ENCODE data around the gene CTNNAL1.
"Not testable (repeated sequence)": the region's sequence is repeated elsewhere in the genome, so short reads cannot be mapped to it uniquely, and the experiment has no call there.

The CTNNAL1 gene

DNA sequence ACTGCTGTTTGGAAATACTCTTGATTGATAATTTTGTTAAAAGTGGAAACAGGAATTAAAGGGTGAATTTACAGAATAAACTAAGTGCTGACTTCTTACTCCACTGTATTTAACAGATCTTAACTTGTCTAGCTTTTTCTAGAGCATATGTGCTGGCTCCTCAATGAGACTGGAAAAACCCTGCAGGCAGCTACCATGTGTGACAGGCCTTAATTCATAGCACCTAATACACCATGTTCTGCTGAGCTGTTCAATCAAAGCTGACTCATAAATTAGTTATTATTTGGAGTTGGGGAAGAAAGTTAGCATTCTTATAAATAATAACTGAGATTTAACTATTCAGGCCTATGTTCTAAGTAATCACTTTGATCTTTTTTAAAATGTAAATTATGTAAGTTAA, 29.4 kb downstream of the CTNNAL1 start:
- DNase-seq, result no peak

DNA sequence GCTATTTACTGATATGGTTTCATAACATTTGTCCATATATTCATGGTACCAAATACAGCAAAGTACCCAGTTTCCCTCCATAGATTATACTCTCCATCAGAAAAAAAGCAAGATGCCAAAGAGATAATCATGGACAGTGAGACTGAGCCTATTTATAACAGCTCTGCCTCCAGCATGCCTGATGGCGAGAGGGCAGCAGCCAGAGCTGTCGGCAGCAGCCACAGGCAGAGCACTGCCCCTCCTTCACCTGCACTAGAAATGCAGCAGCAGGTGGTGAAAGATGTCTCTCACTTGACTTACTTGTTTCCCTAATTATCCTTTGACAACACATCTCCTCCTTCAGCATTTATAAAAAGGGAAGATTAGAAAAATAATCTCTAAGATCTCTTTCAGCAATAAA, 32.4 kb downstream of the CTNNAL1 start:
- no peak for DNase-seq

DNA sequence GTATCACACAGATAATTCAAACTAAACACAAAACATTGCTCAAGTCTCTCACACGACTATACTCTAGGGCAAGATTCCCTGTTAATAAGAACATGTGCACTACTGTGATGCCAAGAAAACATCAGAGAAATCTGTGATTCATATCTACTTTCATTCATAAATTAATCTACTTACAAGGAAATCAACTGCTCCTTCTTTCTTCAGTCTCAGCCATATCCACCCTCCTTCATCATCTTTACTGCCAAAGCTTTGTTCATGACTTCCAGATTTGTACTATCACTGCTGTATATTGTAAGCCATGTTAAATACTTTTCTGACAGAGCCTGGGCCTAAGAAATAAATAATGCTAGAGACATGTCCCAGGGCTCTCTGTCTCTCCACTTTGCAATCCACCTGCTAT, 35.1 kb downstream of the CTNNAL1 start:
- DNase-seq, result no peak

DNA sequence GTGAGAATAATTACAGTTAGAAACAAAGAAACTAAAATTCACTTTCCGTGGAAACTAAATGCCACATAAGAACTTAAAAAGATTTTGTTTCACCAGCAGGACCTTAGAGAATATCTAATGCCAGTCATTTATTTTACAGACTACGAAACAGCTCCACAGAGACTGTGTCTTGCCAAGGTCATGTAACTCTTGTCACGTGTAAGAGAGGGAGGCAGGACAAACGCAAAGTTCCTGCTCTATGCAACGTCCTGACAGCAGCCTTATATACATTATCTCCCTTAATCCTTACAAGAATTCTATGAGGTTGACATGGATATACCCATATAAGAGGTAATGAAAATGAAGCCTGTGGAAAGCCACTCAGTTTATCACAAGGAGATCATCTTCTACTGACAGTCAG, 39.4 kb downstream of the CTNNAL1 start:
- DNase-seq, result no peak

DNA sequence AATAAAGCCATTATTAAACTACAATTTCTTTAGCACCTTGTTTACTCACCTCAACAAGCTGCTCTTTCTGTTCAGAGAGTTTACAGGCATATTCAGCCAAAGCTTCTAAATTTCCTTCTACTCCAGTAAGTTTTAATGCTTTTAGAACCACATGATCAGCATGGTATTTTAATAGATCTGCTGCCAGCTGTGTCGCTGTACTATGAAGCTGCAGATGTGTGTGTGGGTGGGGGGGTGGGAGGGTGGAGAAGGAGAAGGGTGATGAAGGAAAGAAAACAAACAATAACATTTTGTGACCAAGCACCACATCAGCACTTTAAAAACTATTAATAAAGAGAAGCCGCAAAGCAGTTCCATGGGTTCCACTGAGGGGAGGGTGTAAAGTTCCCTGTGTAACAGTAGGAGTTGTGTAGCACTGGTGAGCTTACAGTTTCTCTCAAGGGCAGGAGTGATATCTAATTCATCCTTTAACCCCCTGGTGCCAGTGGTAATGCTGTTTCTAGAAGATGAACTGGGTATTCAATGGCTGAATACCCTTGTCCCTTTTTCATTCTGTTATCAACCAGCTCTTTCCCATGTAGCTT, 40.6 kb downstream of the CTNNAL1 start:
- DNase-seq, result no peak

DNA sequence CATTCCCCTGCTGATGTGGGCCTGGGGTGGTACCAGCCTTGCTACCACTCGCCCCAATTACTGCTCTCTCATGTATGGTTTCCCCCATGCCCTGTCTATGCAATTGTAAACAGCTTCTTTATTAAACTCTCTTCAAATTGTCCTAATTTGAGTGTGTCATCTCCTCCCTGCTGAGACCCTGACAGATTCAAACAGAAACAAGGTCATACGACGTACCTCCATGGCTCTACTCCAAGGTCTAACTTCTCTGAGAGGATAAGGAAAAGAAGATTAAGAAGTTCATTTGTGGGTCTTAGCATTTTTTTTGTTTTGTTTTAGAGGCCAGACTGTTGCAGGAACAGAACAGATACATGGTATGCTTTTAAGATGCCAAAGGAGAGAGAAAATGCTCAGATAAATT, 41.1 kb downstream of the CTNNAL1 start:
- no peak for DNase-seq

DNA sequence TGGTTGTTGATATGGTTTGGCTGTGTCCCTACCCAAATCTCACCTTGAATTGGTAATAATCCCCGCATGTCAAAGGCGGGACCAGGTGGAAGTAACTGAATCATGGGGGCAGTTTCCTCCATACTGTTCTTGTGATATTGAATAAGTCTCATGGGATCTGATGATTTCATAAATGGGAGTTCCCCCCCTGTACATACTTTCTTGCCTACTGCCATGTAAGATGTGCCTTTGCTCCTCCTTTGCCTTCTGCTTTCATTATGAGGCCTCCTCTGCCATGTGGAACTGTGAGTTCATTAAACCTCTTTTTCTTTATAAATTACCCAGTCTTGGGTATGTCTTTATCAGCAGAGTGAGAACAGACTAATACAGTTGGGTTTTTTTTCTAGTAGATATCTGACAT, 41.9 kb downstream of the CTNNAL1 start:
- DNase-seq, result not testable (repeated sequence)

DNA sequence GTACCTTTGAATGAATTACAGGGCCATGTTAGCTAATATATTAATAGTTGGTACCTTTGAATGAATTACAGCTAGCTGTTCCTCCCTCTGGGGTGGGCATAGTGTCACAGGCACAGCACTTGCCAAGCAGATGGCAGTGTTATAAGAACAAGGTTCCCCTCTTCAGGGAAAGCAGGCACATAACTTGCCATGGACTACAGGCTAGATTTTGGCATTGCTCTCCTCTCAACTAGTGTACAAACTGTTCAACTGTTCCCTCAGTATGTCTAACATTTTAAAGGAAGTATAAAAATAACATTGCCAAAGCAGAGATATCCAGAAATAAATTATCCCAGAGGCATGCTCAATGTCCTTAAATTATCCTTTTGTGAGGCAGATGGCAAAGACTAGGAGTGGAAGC, 45.4 kb downstream of the CTNNAL1 start:
- no peak for DNase-seq

DNA sequence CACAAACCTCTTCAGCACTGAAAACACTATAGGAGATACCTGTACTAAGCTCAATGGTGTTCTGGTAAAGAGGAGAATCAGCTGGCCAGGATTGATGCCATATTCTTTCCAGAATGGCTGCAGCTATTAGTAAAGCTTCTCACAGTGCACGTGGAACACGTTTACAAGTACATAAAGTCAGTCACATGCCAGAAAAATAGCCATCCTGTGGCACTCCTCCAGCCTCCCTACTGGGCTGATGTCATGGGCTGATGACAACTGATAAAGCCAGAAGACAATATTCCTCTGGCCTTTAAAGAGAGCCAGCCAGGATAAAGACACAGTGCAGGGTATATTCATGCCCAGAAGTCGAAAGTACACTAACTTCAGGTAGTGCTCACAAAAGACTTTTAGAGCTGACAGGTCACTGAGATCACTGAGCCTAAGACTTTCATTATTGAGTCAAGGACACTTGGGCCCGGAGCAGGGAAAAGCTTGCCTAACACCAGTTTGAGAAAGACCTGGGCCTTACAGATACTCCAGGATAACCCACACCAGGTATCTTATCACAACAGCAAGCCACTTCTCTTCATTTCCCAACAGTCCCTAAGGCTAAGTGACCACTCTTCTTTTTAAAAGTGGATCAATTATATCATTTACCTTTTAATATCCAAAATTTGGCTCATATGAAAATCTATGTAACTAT, 49.7 kb downstream of the CTNNAL1 start:
- DNase-seq, result no peak

DNA sequence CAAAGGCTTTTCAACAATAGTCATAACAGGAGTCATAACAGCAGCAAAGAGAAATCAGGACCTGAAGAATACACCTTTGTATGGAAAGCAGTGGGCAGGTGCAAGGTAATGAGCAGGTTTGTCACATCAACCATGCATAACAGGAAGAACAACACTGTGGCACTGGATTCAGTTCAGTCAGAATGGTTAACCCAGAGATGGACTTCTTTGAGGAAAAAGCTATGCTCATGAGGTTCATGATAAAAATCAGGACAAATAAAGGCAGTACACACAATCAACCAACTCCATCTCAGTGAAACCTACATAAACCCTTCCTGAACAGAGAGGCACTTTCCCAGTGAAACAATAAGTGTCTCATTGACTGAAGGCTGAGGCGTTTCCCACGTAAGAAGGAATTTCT, 52.1 kb downstream of the CTNNAL1 start:
- DNase-seq, result no peak

DNA sequence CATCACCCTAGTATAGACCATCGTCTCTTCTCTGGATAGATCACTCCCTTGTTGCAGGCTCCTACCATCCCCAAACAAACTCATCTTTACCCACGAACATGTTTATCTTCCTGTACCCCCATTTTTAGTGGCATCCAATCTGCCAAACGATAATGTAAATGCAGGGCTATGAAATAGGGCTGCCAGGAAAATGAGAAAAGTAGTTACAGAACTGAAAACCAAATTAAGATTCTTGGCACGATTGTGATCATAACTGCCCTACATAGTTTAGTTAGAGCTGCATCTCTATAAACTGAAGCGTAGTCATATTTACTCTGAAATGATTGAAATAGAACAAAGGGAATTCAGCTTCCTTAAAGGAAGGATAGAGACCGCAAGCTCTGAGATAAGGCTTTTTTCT, 53.0 kb downstream of the CTNNAL1 start:
- DNase-seq, result no peak

DNA sequence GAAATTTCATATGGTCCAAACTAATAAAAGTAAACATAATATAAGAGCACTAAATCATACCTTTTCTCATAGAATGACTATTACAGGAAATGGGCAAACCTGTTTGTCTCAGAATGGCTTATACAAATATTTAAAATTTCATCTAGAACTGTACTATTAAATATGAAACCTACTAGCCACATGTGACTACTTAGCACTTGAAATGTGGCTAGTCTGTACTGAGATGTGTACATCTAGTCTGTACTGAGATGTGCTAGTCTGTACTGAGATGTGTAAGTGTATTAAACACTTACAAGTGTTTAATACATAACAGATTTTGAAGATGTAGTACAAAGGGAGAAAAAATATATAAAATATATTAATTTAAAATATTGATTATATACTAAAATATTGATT, 56.7 kb downstream of the CTNNAL1 start:
- no peak for DNase-seq

DNA sequence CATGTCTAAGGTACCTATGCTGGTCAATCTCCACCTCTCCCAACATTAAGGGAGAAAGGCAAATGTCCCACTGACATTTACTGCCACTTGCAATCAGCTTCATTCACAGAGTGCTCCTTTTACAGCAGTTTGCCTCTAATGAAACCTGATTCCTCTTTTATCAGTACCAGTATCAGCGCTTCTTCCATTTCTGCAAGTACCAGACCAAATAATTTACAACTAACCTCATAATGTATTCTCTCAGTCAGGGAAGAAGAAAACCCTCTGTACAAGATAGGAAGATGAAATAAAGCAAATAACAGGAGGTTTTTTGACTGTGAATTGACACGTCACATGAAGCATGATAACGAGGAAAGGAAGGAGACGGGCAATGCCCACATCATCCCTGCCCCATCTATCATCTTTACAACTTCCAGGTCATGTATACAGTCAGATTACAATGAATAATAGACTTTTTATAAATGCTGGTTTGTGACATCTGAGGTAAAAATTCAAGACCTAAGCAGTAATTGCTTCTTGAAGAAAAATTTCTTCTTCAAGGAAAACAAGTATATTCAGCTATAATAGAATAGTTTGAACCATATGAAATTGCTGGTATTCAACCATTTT, 57.2 kb downstream of the CTNNAL1 start:
- DNase-seq, result no peak

DNA sequence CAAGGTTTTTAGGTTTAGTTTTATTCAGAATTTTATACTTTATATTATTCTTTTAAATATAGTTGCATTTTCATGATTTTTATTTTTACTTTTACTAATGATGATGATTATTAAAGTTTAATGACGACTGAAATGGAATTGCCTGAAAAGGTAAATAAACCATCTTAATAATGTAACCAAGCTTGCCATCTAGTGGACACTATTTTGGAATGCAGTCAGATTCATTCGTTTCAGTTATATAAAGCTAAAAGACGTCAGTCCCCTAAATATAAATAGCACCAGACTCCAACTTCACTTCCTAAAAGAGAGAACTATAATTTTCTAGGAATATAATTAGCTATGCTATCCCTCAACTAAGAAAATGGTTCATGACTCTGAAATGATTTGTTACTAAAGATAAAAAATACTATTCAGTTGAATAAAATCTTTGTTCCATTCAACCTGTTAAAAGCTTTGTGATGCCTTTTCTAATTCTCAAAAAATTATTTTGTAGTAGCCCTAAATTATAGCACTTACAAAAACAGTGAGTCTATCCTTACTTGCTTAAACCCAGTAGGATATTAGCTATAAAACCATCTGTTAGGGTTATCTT, 59.2 kb downstream of the CTNNAL1 start:
- DNase-seq, result no peak

DNA sequence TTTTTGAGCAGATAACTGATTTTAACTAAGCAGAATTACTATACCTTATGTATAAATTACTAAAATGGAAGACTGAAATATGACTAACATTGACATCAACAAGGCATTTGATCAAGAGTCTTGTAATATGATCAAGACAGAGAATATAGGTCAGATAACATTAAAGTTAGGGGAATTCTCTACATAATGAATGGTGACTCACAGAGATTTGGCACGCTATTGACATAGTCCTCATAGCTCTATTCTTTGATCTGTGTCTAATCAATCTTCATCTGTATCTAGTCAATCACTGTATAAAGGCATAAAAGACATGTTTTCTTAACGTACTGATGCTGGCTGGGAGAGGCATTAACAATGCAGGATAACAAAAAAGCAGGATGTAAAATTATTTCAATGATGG, 61.7 kb downstream of the CTNNAL1 start:
- DNase-seq, result no peak

DNA sequence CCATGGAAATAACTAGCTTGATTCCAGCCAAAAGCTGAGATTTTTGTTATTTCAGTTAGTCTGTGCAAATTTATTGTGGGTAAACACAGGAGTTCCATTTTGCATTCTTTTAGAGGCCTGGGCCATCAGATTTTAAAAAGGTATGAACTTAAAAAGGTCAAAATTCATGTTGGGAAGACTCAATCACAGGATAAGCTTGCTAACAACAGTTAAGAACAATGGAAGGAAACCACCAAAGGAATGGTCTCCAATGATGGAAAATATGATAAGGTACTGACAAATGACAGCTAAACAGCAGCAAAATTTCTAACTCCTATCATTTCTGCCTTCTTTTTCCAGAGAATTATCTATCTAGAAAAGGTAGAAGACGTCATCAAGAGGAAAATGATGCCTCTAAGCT, 63.1 kb downstream of the CTNNAL1 start:
- no peak for DNase-seq

DNA sequence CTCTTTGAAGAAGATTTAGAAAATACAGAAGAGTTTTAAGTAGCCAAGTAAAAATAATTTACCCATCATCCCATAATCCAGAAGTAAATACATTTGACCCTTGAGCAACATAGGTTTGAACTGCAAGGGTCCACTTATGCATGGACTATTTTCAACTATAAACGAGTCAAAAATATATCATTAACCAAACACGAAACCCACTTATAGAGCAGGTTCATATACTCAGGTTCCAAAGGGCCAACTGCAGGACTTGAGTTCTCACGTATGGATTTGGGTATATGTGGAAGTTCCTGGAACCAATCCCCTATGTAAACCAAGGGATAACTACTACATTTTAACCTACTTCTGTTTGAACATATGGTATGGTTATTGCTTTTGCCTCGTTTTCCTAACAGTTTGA, 73.3 kb downstream of the CTNNAL1 start:
- no peak for DNase-seq

DNA sequence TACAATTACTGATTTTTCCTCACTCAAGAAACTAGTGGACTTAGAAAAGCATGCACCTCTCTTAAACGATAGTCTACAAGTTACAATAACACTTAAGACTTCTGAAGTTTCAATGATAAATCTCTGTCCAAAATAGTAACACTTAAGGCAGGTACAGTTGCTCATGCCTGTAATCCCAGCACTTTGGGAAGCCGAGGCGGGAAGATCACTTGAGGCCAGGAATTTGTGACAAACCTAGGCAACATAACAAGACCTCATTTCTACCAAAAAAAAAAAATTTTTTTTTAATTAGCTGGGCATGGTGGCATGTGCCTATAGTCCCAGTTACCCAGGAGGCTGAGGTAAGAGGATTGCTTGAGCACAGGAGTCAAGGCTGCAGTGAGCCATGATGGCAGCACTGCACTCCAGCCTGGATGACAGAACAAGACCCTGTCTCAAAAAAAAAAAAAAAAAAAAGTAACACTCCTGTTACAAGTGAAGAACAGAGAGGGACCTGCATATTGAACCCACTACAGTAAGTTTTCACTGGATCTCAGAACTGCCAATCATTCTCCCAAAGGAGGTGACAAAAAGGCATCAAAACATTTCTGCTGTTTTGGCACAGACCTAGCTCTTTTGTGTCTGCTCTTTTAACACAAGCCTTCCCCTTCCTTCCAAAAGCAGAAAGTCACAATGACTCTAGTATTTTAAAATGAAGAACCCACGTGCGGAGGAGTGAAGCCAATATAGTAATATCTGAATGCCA, 75.6 kb downstream of the CTNNAL1 start:
- no peak for DNase-seq

DNA sequence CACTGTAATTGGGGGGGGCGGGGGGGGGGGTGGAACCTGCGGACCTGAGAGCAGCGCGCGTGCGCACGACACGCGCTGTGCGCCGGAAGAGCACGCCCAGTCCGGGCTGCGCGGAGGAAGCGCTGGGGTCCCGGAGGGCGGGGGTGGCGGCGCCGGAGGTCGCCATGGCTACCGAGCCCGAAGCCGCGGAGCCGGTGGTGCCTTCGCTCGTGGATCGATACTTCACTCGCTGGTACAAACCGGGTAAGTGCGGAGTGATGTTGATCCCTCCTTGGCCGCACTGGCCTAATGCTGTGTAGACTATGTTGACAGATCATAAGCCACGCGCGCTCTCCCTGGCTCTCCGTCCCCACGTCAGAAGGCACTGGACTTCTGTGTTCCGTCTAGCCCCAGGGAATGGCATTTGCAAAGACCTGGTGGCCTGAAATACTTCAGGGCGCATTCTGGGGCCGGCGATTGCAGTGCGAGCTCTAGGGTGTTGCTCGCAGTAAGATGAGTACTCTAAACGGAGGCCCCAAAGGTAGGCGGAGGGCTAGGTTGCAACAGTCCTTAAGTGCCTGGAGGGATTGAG, 78.9 kb downstream of the CTNNAL1 start, which contains the start of gene ABITRAM:
ABITRAM (plus strand) TSS at position 78 of the 571 bp plus-strand sequence; CDS start at position 165, 87 bp downstream.
- DNase-seq, result peak; percentile 69 to 80

DNA sequence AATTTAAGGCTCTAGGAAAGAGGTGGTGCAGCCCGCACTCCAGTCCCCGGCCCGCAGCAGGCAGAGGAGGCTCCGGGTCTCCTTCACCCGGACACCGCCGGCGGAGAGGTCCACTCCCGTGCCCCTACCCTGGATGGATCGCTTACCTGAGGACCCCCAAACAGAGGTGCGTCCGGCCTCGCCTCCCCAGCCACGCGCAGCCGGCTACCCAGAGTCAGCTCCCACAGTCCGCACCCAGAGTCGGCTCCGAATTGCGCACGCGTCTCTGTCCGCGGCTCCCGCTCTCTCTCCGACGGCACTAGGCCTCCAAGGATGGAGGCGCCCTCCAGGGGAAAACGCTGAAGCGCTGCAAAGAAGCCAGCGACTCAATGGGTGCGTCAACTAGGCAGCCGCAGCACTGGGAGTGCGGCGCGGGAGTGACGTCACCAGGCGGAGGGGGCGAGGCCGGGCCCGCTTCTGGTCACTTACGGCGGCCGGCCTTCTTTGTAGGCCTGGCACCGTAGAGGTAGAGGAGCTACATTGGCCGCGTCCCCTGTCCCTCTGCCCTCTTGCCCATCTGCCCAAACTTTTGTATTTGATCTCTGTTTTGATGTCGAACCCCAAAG, 79.5 kb downstream of the CTNNAL1 start, which contains the start of gene ELP1:
ELP1 (minus strand) TSS at position 407 of the 605 bp plus-strand sequence. CDS start 2,978 bp downstream, outside the sequence.
- peak; percentile 90 for DNase-seq

DNA sequence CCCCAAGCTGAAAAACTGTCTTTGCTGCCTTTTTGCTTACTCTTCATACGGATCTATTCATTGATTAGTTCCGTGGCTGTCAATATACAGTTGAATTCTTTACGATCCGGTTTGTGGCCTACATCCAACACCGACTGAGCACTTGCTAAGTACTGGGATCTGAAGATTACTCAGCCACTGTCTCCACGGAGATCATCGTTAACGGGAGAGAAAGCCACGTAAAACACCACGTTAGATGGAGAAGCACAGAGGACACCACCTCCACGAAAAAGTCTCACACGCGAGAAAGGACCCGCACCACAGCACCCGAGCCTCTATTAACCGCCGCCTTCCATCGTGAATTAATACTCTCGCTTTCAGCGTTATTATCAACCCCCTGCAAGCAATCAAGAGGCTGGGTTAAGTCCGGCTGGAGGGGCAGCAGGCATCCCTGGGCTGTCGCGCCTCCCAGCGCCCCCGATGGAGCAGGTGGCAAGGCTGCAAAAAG, 80.0 kb downstream of the CTNNAL1 start:
- DNase-seq, result no peak

DNA sequence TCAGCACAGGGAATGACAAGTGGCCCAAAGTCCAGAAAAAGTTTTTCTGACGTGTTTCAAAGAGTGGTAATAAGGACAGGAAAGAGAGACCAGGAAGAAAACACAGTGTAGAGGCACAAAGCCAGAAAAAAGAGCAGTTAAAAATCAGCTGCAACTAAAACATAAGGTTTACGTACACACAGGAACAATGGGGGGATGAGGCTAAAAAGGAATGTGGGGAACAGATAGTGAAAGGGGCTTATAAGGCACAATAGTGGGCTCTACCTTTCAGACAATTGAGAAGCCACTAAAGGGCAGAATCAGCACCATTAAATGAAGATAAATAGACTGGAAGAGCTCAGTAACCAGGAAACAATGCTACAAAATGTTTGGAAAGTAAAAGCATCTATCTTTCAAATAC, 84.9 kb downstream of the CTNNAL1 start:
- DNase-seq, result no peak

Data from activated CD4-positive, alpha-beta T cell treated with anti-CD3 and anti-CD28 coated beads for 4 hours (primary cell).